Breast epithelium (tissue), 3 donors: ENCODE data around the gene DNAL1.

Experiments
- POLR2AphosphoS5 ChIP-seq, 3 donors: sonication (generic); formaldehyde crosslinking; IDR thresholded peaks; one replicate each; pipeline ENCODE4 v1.6.1; 2017; ENCODE audit warnings: antibody characterized with exemption in 3 of 3
- TF ChIP-seq, protein P1 (sequence below), 3 donors: fragments of 450-650 bp; IDR thresholded peaks; one replicate each; pipeline ENCODE4 v1.5.1; 2016 to 2017; ENCODE audit warnings: antibody characterized with exemption in 3 of 3, mild to moderate bottlenecking in 3 of 3, moderate library complexity in 3 of 3

DNA sequence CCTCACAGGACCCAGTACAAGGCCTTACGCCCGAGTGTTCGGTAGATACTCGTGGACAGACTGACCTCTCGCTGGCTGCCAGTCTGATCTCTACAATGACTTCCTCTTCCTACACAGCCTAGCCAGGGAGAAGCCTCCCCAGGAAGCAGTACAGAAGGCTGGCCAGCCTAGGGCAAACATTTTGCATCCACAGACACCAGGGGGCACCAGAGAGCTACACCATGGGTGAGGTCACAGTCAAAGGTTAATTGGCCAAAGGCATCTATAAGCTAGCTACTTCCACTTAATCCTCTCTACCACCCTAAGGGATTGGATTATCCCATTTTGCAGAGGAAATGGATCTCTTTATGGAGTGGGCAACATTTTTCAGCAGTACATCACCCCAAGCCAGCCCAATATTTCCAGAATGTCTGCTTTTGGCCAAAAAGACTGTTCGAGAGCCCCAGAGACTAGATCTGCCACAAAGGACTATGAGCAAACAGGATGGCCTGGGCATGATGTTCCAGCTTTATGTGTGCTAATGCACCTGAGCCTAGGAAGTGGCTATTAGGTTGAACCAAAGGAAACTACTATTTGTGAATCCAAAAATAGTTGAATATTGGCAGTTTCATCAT lies 84.0 kb downstream of the DNAL1 start:
- TF ChIP-seq, protein P1, sequence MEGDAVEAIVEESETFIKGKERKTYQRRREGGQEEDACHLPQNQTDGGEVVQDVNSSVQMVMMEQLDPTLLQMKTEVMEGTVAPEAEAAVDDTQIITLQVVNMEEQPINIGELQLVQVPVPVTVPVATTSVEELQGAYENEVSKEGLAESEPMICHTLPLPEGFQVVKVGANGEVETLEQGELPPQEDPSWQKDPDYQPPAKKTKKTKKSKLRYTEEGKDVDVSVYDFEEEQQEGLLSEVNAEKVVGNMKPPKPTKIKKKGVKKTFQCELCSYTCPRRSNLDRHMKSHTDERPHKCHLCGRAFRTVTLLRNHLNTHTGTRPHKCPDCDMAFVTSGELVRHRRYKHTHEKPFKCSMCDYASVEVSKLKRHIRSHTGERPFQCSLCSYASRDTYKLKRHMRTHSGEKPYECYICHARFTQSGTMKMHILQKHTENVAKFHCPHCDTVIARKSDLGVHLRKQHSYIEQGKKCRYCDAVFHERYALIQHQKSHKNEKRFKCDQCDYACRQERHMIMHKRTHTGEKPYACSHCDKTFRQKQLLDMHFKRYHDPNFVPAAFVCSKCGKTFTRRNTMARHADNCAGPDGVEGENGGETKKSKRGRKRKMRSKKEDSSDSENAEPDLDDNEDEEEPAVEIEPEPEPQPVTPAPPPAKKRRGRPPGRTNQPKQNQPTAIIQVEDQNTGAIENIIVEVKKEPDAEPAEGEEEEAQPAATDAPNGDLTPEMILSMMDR (IDR thresholded peaks at IDR 0.05): peak; percentile 89 to 97 (median 95)
- TF ChIP-seq POLR2AphosphoS5 (IDR thresholded peaks at IDR 0.05): peak; percentile 48 to 80 (median 64)
